Upper lobe of right lung (tissue), 1 donor: Measurements from ENCODE around the gene NEAT1. TPM values are rescaled to one million over a fixed set of nuclear protein-coding genes. Genes with fewer than 3 reads are reported as not detected.

Experiments
- ATAC-seq: fragments of 200-7000 bp; cut with Tn5 transposase; one replicate; pipeline ENCODE4 v1.9.1; 2020; ENCODE audit warnings: mild to moderate bottlenecking, moderate library complexity
- DNase-seq: peaks from one replicate; pipeline ENCODE4 v3.0.0-alpha.2; 2020
- H3K27ac ChIP-seq: fragments of 200-600 bp; one replicate; pipeline ENCODE4 v1.8.0; 2022
- H3K27me3 ChIP-seq: fragments of 200-600 bp; one replicate; pipeline ENCODE4 v1.8.0; 2022; ENCODE audit warnings: mild to moderate bottlenecking
- H3K36me3 ChIP-seq: fragments of 200-600 bp; one replicate; pipeline ENCODE4 v1.8.0; 2022
- H3K4me1 ChIP-seq: fragments of 200-600 bp; one replicate; pipeline ENCODE4 v1.8.0; 2022
- H3K4me3 ChIP-seq: fragments of 200-600 bp; one replicate; pipeline ENCODE4 v1.8.0; 2022; ENCODE audit warnings: mild to moderate bottlenecking
- H3K9me3 ChIP-seq: fragments of 200-600 bp; one replicate; pipeline ENCODE4 v1.8.0; 2022
- intact Hi-C: fragments of 100-400 bp; cut with DNase I; formaldehyde crosslinking; loops from one replicate; pipeline ENCODE4 v1.11.0; 2022
- total RNA-seq: library from RNA; stranded (reverse); fragmentation: NEBNext Ultra II Directional; extraction: Animal tissue kit (Norgen Biotek cat#: 25700); gene quantifications from one replicate; pipeline ENCODE4 v1.2.1, GENCODE V29; 2021
- TF ChIP-seq, protein P1 (sequence below): fragments of 200-600 bp; IDR thresholded peaks from one replicate; pipeline ENCODE4 v1.8.0; 2022; ENCODE audit warnings: antibody characterized with exemption
- donor health status: DM: no; HTN: yes; CAD: no; lungs with severe emphysema.

Gene NEAT1
- total RNA-seq, 1 donor from 2014 or later: 1,120 TPM

- no peak overlapping the region for H3K4me3 ChIP-seq
- no peaks in the 10 kb centered on the region for H3K9me3 ChIP-seq
- TF ChIP-seq, protein P1, sequence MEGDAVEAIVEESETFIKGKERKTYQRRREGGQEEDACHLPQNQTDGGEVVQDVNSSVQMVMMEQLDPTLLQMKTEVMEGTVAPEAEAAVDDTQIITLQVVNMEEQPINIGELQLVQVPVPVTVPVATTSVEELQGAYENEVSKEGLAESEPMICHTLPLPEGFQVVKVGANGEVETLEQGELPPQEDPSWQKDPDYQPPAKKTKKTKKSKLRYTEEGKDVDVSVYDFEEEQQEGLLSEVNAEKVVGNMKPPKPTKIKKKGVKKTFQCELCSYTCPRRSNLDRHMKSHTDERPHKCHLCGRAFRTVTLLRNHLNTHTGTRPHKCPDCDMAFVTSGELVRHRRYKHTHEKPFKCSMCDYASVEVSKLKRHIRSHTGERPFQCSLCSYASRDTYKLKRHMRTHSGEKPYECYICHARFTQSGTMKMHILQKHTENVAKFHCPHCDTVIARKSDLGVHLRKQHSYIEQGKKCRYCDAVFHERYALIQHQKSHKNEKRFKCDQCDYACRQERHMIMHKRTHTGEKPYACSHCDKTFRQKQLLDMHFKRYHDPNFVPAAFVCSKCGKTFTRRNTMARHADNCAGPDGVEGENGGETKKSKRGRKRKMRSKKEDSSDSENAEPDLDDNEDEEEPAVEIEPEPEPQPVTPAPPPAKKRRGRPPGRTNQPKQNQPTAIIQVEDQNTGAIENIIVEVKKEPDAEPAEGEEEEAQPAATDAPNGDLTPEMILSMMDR: no peak
- DNase-seq (peak; percentile 36), ATAC-seq (no peak)
- peaks cover 67% of the 10 kb centered on the region for H3K4me1 ChIP-seq
- peaks cover 80% of the 10 kb centered on the region for H3K36me3 ChIP-seq
- intact Hi-C loops: no loop called here
- no peak overlapping the region for H3K27ac ChIP-seq
- no peaks in the 10 kb centered on the region for H3K27me3 ChIP-seq
Observed at GRCh38 chr11:65437436-65438227, 15.0 kb downstream of the NEAT1 start.

DNA sequence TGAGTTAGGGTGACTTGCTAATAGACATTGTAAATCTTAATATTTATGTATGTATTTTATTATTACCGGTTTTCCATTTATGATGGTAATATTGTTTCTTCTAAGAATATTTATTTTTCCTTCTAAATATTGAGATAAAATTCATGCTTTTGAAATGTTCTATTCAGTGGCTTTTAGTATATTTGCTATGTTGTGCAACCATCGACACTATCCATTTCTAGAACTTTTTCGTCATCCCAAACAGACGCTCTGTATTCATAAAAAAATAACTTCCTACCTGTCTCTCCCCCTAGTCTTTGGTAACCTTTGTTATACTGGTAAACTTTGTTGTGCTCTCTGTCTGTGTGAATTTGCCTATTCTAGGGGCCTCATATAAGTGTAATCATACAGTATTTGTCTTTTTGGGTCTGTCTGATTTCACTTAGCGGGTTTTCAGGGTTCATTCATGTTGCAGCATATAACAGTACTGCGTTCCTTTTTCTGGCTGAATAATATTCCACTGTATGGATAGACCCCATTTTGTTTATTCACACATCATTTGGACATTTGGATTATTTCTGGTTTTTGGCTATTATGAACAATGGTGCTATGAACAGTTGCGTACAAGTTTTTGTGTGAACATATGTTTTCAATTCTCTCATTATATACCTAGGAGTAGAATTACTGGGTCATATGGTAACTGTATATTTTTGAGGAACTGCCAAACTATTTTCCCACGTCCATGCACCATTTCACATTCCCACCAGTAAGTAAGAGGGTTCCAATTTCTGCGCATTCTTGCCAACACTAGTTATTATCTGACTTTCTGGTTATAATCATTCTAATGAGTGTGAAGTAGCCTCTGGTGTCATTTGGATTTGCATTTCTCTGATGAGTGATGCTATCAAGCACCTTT is 15.9 kb downstream of the NEAT1 start:
- TF ChIP-seq, protein P1: no peak
- H3K4me1 ChIP-seq: peaks cover 58% of the 10 kb centered on the region
- H3K4me3 ChIP-seq: no peak overlapping the region
- H3K9me3 ChIP-seq: no peaks in the 10 kb centered on the region
- ATAC-seq (no peak), DNase-seq (no peak)
- H3K27ac ChIP-seq: no peak overlapping the region
- no peaks in the 10 kb centered on the region for H3K27me3 ChIP-seq
- intact Hi-C loops: no loop called here
- peaks cover 80% of the 10 kb centered on the region for H3K36me3 ChIP-seq

DNA sequence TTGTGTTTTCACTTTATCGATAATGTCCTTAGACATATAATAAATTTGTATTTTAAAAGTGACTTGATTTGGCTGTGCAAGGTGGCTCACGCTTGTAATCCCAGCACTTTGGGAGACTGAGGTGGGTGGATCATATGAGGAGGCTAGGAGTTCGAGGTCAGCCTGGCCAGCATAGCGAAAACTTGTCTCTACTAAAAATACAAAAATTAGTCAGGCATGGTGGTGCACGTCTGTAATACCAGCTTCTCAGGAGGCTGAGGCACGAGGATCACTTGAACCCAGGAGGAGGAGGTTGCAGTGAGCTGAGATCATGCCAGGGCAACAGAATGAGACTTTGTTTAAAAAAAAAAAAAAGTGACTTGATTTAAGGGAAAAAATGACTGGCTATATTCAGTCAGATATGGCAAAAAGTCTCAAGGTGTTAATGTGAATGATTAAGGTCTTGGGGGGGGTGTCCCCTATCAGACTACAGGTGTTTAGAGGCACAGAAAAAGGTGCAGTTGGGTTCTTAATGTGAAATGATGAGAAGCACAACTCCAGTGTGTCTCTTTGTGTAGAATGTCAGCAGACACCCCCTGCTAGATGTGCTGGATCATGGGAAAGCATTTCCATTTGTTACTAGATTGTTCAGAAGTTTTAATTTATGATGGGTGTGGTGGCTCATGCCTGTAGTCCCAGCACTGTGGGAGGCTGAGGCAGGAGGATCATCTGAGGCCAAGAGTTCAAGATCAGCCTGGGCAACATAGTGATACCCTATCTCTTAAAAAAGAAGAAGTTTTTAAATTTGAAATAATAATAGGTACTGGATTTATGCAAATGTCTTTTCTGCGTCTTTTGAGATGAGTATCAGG is 17.0 kb downstream of the NEAT1 start:
- TF ChIP-seq, protein P1: no peak
- intact Hi-C loops: no loop called here
- DNase-seq (no peak), ATAC-seq (no peak)
- no peaks in the 10 kb centered on the region for H3K9me3 ChIP-seq
- peaks cover 78% of the 10 kb centered on the region for H3K36me3 ChIP-seq
- peak overlapping the region; percentile 5 for H3K27ac ChIP-seq
- no peaks in the 10 kb centered on the region for H3K27me3 ChIP-seq
- H3K4me3 ChIP-seq: no peak overlapping the region
- peaks cover 48% of the 10 kb centered on the region for H3K4me1 ChIP-seq

DNA sequence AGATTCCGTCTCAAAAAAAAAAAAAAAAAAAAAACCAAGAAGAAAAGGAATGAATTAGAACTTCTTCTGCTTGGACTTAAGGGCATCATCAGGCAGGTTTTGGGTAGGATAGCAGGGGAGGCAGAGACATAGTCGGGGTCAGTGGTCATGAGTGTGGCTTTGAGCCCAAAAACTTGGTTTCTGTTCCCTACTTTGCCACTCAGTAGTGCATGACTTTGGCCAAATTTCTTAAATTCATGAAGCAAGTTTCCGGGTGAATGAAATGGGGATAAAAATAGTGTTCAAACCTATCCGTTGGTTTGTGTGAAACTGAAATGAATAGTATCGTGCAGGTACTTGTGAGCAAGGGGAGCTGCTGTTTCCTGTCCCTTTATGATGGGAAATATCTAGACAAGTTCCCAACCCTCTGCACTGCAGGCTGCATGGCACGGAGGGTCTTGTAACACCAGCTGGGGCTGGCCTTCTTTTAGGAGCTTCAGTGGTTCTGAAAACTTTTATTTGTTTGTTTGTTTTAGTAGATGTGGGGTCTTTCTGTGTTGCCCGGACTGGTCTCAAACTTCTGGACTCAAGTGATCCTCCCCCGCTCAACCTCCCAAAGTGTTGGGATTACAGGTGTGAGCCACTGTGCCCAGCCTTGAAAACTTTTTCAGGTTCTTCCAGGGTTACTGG is 18.4 kb downstream of the NEAT1 start:
- peak overlapping the region; percentile 15 for H3K27ac ChIP-seq
- H3K4me1 ChIP-seq: peaks cover 34% of the 10 kb centered on the region
- DNase-seq: peak; percentile 37

More for the DNA sequence above, 18.4 kb downstream of the NEAT1 start:
- Histone ChIP-seq H3K9me3 (no peaks in the 10 kb centered on the region), H3K4me3 (no peak overlapping the region), H3K36me3 (peaks cover 69% of the 10 kb centered on the region), H3K27me3 (no peaks in the 10 kb centered on the region)
- intact Hi-C loops: no loop called here
- TF ChIP-seq, protein P1: no peak
- ATAC-seq: peak; percentile 23
